ENCODE results near the gene LTBP2.

GRCh38 chr14:74469548-74470518, 142.2 kb downstream of the LTBP2 start:
- TF ChIP-seq POLR2A (IDR thresholded peaks at IDR 0.05) (no peak), CTCF (IDR thresholded peaks at IDR 0.05) (no peak), EP300 (IDR thresholded peaks at IDR 0.05) (no peak)

Data from sigmoid colon (tissue), 4 donors.